NCI-H82 treated with DMSO at 0.1 percent for 48 hours (cell line): ENCODE data around the gene PAQR8.
A peak's percentile ranks its signal among the peaks of the same experiment; 100 is the strongest.

Experiments
- DNase-seq: peaks from one replicate; lab custom pipeline; 2025; ENCODE audit not compliant: unreplicated experiment; lab: John Stamatoyannopoulos, UW

The PAQR8 gene

DNA sequence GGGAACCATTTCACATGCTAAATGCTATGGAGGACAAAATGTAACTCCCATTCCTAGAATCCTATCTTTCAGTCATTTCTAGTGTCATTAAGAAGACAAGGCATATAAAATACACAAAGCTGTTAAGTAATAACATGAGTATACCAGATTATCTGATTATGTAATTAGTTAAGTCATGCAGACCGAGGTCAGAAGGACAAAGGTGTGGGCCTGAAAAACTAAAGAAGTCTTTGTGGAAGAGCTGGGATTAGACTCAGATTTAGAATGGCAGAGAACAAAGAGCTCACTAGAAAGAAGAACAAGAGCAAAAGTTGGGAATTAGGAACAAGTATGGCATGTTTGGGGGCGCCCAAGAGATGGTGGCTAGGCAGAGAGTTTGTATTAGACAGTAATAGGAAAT lies 95.1 kb downstream of the PAQR8 start:
- DNase-seq: peak; percentile 71
